CD4-positive, alpha-beta T cell treated with Interleukin-17A for 4 hours (primary cell): ENCODE measurements around the gene LCK.

Experiments used
- DNase-seq: peaks from one replicate; pipeline ENCODE4 v3.0.0-alpha.2; 2020; ENCODE audit warnings: mixed read lengths

LCK gene

DNA sequence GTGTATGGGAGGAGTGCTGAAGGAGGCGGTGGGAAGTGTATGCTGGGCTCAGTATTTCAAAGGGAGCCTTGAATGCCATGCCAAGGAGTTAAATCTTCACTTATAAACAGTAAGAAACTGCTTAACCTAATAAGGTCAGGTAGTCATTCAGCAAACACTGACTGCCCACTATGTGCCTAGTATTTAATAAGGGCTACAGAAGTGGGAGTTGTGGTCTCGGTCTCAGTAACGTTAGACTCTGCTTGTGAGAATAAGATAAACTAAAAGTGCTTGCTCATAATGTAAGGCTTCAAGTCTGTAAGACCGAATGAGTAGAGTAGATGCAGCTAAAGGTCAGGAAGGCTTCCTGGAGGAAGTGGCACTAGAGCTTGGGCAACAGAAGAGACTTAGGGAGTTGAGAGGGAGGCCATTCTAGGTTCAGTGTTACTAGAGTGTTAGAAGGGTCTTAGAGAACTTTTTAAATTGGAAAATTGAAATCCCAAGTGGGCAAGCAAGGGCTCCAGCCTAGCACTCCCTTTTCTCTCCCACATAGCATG lies 78.9 kb downstream of the LCK start:
- no peak for DNase-seq

DNA sequence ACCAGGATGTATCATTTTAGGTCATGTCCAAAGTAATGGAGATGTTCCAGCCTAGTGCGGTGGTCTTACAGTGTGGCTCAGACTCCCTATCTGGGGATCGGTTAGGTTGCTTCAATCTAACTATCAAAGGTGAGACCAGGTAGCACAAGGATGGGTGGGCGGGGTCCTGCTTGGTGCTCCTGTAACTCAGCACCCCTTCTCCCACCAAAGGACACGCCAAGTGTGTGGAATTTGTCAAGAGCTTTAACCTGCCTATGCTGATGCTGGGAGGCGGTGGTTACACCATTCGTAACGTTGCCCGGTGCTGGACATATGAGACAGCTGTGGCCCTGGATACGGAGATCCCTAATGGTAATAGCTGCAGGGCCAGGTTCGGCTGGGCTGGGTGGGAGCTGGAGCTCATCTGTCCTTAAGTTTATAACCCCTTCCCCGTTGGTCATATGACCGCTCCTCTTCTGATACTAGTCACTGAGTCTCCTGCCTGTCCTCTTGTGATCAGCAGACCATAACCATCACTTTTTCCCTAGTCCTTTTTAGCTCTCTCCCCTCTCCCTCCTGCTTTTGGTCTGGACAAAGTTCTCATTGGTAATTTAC lies 79.6 kb downstream of the LCK start:
- no peak for DNase-seq

DNA sequence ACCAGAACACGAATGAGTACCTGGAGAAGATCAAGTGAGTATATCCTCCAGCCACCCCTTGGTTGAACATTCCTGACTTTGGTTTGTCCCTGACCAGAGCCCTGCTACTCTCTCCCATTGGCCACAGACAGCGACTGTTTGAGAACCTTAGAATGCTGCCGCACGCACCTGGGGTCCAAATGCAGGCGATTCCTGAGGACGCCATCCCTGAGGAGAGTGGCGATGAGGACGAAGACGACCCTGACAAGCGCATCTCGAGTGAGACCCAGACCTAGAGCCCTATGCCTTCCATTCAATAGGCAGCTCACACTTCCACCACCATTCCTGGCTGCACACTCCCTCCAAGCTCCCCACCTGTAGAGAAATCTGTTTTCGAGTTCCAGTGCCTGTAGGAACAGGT lies 80.5 kb downstream of the LCK start:
- no peak for DNase-seq

DNA sequence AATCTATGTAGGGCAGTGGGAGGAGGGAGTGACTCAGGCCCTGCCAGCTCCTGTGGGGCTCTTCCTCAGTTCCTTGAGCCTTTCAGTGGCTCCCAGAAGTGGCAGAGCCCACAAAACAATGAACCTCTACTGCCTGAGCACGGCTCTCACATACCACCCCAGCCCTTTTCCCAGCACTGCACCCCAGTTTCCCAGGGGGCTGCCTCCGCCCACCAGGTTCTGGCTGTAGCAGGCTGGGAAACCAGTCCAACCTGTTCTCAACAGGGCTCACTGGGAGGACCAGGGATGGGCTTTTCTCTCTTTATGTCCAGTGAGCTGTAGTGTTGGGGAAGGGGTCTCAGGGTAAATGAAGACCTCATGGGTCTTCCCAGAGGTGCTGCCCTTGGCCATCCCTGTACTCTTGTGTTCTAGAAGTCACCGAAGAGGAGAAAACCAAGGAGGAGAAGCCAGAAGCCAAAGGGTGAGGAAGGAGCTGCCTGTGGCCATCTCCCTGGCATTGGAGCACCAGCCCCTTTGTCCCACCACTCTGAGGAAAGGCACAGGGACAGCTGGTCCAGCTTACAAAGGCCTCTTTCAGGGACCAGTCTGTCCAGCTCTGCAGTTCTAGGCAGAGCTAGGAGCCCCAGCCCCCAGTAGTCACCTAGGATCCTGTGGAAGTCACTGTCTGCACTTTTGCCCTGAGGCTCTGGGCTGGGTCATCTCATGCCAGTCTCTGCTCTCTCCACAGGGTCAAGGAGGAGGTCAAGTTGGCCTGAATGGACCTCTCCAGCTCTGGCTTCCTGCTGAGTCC lies 81.4 kb downstream of the LCK start:
- DNase-seq, result no peak

DNA sequence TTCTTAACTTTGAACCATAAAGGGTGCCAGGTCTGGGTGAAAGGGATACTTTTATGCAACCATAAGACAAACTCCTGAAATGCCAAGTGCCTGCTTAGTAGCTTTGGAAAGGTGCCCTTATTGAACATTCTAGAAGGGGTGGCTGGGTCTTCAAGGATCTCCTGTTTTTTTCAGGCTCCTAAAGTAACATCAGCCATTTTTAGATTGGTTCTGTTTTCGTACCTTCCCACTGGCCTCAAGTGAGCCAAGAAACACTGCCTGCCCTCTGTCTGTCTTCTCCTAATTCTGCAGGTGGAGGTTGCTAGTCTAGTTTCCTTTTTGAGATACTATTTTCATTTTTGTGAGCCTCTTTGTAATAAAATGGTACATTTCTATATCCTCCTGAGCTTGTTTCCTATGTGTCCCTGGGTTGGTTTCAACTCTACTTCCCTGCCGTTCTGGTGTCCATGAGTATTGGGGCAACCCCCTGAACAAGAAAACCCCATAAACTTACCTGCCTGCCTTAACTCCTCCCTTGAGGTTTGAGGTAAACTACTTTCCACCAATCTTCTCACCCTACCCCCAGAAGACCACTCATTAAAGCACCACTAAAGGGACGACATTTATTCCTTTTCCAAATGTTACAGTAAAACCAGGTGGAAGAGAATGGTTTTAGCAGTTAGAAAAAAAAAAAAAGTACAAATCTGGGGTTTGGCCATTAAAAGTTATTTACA lies 82.3 kb downstream of the LCK start:
- no peak for DNase-seq

DNA sequence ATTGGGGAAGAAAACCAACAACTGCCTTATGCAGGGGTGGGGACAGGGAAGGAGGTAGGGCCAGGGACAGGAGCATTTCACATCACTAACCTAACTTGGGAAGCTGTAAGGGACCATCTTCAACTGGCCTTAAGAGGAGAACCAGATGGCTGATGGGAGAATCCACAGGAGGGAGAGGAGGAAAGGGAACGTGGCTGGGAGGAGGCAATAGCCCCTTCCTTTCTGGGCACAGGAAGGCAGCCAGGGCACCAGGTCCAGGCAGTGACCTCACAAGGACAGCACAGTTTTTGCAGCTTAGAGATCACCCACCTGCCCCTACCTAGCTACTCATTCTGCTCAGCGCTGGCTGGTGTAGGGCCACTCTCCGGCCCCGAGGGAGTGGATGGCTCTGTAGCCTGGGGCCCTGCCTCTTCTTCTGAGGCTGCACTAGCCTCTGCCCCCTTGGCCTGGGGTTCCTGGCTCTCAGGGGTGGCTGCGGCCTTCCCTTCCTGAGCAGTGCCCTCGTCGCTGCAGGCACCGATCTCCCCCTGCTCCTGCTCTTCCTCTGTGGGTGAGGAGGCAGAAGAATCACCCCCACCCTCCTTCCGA lies 83.3 kb downstream of the LCK start:
- peak; percentile 15 for DNase-seq

DNA sequence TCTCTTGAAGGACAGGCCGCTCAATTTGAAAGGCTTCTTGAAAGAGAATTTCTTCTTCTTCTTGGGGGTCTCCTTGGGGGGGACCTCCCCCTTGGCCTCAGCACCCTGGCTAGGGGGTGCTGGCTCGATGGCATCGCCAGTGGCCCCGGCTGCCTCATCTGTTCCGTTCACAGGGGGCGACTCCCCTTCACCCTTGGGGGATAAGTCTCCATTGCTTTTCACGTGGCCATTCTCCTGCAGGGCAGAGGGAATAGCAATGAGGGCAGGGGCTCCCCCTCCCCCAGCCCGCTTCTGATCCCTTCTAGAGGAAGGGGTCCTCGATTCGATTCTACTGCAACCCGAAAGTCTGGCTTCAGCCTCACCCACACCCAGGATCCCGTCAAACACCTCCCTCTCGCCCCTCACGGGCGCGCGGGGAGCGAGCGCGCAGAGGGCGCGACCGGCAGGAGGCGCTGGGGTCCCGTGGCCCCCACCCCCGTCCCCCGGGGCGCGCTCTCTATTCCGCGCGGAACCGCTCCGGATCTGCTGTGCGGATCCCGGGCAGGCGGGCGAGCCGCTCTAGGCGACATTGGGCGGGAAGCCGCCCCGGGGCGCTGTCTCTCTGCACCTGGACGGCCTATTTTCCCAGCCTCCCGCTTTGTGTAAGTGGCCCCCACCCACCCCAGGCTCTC lies 83.9 kb downstream of the LCK start:
- DNase-seq, result peak; percentile 82

DNA sequence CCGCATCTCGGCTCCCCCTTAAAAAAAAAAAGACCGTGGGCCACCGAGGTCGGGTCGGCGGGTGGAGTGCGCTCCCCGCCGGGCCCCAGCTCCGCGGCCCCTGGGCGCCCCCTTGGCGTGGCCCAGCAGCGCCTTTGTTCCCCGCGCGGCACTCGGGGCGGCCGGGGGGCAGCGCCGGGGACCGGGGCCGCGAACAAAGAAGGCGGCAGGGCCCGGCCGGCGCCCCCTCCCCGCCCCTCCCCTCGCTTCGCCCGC lies 84.4 kb downstream of the LCK start:
- DNase-seq, result no peak
